GM19395 (cell line): ENCODE measurements around the gene INSYN1.

Experiments
- ATAC-seq: cut with Tn5 transposase; IDR thresholded peaks from one replicate; pipeline ENCODE4 v1.9.1; 2021; ENCODE audit warnings: mild to moderate bottlenecking, moderate library complexity; ENCODE audit not compliant: unreplicated experiment

Gene INSYN1

DNA sequence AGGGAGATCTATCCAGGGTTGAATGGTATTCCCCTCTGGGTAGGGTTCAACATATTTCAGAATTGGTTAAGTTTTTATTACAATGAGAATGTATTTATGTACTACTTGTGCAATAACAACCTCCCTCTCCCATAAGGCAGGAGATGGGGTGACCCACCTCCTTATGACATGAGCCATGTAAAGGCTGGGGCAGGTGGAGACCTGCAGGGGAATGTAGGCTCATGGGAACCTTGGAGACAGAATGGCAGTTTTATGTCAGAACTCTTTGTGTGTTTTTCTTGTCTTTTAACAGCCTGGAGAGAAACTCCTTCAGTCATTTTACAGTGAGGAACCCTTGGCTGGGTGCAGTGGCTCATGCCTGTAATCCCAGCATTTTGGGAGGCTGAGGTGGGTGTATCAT, 24.6 kb upstream of the INSYN1 start:
- ATAC-seq: no peak

DNA sequence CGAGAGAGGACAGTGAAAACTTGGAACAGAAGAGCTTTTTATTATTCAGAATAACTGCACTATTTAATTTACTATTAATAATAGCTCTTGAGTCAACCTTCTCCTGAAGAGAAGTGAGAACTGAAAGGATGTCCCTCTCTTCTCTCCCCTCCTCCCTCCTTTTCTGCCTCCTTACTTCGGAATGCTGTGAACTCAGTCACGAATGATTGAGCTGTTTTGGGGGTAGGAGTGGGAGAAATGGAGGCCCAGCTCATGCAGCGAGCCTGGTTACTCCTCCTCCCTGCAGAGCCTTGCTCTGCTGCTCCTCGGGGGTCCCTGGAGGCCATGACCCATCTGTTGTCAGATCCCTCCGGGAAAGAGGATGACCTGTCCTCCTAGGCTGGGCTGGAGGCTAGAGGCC, 20.3 kb upstream of the INSYN1 start:
- no peak for ATAC-seq

DNA sequence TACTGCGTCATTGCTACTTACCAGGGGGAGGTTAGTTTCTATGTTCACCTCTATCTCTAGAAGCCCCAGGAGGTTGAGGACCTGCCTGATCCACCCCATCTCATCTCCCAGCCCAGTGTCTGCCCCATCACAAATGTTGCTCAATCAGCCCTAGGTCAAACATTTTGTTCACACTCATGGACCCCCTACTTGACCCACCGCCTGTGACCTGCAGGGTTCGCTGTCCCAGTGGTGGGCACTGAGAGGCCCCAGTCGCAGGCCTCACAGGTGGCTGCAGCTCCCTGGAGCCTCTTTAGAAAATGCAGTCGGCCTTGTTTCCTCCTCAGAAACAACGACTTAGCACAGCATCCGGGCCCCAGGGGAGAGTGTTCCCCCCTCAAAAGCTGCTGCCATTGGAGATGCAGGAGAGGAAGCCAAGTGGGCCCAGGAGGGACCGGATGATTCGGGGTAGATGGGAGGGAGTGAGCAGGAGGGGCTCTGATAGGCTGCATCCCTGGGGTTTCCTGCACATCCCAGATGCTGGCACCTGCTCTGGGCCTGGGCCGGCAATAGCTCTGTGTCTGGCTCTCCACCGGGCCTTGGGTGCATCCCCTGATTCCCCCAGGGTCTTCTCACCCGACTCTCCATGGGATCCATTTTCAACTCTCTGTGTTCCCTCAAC, 18.4 kb upstream of the INSYN1 start:
- ATAC-seq: no peak

DNA sequence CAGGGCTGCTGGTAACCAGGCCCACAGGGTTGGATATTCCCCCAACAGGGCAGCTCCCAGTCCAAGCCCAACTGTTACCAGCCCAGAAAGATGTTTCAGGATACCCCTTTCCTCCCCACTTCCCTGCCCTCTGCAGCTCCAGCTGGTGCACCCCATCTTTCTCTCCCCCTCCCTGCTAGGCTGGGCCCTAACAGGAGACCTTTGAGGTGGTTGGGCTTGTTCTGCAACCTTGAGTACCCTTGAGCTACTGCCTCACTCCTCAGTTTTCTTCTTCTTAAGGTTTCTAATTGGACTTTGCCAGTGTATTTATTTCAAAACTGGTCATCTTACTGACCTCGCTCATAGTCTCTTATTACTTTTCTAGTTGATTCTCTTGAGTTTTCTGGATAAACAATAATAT, 16.9 kb upstream of the INSYN1 start:
- ATAC-seq: no peak

DNA sequence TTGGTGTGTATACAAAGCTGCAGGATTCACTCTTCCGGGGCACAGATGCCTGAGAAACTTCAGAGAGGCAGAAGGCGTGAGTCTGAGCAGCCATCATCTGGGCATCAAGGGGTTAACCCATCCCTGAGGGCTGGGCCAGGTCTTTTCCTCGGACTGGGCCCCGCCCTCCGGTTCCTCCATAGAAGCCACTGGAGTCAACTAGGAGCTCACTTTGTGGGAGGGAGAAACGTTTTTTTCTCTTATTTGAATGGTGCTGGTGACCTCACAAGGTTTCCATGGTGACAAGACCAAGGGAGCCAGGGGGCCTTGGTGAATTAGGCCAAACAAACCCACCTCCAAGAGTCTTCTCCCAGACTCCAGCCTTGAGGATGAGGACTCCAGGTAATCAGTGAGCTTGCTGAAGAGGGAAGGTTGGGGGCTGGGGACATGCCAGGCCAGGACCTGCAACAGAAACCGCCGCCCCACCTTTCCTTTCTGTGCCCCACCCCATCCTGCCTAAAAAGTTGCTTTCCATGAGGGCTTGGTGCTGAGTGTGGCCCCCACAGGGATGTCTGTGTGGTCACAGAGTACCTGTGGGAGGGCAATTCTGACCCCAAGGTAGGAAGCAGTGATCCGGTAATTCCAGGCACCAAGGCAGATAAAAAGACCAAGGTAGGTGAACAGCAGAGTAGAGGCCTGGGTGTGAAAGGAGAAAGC, 14.8 kb upstream of the INSYN1 start:
- no peak for ATAC-seq

DNA sequence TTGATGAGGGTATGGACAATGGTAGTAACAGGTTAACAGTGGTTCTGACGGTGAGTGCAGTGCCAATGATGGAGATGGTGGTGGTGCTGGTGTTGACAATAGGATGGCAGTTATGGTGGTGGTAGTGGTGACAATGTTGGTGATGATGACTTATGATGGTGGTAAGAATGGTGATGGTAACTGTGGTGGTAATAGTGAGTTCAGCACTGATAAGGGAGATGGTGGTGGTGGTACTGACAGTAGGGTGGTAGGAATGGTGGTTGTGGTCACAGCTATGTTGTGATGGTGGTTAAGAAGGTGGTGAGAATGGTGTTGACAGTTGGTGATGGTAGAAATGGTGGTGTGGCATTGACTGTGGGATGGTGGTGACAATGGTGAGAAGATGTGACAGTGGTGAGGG, 13.4 kb upstream of the INSYN1 start:
- no peak for ATAC-seq

DNA sequence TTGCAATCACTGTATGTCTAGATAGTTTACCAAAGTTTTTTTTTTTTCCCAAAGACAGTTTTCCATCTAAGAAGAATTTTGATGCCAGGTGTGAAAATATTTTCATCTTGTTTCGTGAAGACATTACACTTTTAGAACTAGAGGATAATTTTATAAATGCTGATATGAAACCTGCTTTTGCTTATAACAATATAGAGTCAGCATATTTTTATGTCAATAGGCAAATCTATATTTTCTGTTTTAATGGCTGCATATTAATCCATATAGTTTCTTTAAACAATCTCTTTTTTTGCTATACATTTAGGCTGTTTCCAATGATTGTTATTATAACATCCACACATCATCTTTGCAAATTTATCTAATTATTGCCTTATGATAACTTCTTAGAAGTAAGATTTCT, 12.6 kb upstream of the INSYN1 start:
- no peak for ATAC-seq

DNA sequence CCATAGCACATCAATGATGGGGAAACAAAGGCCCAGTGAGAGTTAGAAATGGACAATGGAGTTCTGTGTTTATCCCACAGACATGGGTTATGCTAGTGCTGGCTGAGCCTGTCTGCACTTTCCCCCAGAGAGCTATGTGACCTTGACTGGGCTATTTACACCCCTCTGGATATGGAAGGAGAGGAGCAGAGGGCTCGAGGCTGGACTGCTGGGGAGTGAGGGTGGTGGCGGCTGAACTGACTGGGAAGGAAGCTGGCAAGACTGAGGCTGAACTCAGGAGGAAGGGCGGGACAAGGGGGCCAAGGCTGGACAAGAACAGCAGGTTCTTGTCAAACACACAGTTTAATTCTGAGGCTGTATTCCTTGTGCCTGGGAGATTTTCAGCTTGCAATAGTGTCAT, 10.8 kb upstream of the INSYN1 start:
- ATAC-seq: no peak

DNA sequence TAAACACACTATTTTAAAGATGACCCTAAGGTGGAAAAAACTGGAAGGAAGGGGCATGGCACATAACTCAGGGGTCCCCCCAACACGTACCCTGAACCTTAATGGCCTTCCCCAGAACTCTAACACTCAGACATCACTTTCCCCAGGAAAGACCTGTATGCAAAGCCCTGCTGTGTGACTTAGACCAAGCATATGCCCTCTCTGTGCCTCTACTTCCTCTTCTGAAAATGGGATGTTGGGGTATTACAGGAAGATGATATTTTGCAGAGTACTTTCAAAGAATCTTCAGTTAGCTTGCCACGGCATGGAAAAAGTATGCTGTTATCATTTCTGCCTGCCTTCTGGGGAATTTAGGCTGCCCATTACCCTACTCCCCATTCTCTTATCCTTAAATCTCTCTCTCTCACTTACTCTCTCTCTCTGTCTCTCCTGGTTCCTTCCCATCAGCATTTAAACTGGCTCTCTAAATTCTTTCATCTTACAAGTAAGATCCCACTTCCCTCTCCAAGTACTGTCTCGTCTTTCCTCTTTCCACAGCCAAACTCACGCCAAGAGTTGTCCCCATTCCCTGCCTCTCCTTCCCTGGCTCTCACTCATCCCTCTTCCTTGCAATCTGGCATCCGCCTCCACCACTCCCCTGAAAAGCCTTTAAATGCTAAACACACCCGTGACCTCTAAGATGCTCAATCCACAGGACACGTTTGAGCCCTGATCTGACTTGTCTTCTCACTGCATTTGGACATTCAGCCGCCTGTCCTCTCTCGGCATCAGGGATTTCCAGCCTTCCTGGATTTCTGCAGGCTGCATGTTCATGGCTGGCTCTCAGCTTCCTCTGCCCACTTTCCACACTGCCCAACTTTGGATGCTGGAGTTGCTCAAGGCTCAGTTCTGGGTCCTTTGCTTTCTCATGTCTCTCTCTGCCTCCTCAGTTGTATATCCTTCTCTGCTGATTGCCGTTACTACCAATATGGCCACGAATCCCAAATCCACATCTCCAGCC, 7.5 kb upstream of the INSYN1 start:
- no peak for ATAC-seq

DNA sequence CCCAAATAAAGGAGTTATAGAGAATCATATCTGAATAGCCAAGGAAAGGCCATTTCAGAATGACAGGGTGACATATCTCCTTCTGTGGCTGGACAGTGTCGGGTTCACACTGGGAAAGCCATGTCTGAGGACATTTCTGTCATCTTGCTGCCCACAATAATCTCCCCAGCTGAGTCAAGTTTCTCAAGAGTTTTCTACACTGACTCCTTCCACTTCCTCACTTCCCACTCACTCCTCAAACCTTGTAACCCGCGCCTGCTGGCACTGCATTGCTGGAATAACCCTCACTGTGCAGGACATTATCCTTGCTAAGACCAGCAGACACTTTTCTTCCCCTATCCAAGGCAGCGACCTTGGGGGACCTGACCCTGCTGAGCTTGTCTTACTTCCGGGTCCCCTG, 5.3 kb upstream of the INSYN1 start:
- no peak for ATAC-seq

DNA sequence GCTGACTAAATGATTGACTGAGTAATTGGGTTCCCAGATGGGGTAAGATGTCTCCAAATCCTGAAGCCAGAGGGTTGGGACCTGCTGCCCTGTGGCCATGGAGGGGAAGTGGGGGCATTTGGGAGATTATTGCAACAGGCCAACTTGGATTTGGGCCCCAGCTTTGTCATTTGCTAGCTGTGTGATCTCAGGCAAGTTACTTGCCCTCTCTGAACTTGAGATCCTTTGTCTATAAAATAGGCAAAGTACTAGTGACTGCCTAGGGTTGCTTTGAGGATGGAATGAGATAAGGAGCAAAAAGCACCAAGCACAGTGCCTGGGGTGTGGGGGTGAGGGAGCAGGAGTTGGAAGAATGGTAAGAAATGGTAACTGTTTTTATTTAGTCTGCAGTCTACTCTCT, 4.4 kb upstream of the INSYN1 start:
- no peak for ATAC-seq

DNA sequence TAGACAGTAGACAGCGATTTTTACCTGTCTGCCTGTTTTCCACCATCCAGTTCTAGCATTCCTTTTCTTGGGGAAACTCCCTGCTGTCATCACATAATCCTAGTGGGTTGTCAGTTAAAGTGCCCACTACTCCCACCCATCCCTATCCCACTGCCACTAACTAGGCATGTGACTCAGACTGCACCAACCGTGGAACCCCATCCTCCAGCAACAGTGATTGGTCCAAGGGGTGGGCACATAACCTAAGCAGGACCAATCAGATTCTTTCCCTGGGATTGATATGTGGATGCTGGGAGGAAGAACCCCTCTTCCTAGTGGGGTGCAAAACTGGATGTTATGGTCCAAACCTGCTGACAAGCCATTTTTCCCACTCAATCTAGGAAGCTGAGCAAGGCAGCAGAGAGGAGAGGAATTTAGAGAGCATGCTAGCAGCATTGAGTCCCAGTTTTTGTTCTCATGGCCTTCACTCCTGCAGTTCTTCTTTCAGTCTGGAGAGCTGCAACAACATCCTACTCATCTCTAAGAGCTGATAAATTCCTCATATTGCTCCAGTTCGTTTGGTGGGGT, 3.9 kb upstream of the INSYN1 start:
- no peak for ATAC-seq

DNA sequence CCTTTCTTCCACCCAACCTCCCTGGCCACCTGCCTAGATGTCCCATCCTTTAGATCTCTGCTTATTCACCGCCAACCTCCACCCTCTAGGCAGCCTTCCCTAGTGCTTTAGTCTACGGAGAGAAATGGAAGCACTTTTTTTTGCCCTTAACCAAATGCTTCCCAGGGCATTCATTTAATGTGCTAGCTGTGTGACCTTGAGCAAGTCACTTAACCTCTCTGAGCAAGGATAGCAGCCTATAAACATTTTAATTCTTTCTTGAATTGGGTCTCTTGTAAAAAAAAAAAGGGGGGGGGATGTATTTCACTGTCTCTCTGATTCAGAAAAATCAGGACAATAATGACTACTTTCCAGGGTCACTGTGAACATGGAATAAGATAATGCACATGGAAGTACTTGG, 3.2 kb upstream of the INSYN1 start:
- ATAC-seq: no peak

DNA sequence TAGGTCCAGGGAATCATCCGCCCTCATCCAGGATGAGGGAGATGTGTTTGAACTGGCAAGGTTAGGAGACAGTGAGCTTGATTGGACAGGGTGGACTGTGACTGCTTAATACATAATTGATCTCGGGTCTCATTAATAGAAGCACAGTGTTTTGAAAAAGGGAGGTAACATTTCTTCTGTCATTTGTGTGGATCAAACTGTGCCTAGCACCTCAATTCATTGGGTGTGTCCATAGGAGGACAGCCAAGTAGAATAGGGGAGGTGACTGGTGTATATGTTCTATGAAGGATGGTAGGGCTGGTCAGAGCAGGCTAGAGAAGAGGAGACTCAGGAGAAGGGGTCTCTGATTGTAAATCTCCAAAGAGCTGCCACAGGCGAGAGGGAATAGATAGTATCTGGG, 2.8 kb upstream of the INSYN1 start:
- no peak for ATAC-seq

DNA sequence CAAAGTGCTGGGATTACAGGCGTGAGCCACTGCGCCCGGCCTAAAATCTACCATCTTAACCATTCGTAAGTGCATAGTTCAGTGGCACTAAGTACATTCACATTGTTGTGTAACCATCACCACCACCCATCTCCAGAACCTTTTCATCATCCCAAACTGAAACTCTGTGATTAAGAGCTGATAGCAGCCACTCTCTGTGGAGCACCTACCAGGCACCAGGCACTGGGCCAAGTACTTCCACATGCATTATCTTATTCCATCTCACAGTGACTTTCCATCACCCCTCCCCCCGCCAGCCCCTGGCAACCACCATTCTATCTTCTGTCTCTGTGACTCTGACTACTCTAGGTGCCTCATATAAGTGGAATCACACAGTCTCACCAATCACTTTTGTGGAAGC, 2.3 kb upstream of the INSYN1 start:
- no peak for ATAC-seq

DNA sequence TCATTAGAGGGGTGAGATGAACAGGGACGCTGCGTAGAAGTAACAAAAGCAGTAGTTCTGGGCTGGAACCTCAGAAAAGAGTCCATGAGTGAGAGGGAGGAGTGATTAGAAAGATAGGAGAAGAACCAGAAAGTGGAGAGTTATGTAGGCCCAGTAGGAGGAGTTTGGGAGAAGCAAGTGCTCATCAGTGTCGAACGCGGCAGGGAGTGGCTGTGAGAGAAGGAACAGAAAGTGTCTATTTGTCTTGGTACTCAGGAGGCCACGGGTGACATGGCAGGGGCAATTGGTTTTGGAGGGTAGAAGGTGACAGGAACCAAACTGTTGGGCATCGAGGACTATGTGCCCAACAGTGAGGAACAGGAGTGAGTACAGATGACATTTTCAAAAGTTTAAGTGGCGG, 1.3 kb upstream of the INSYN1 start:
- ATAC-seq: no peak

DNA sequence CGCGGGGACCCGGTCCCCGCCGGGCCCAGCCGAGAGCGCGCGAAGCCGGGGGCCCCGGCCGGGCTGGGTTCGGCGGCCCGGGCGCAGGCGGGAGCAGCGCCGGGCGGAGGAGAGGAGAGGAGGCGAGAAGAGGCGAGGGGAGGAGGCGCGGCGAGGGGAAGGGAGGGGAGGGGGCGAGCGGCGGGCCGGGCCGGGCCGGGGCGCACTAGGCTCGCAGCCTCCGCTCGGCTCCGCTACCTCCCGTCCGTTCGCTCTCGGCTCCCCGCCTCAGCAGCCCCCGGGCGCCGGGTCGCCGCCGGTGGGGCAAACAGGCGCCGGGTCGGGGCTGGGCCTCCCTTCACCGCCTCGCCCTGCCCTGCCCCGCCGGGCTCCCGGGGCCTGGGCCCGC, 351 bp downstream of the INSYN1 start:
- no peak for ATAC-seq

DNA sequence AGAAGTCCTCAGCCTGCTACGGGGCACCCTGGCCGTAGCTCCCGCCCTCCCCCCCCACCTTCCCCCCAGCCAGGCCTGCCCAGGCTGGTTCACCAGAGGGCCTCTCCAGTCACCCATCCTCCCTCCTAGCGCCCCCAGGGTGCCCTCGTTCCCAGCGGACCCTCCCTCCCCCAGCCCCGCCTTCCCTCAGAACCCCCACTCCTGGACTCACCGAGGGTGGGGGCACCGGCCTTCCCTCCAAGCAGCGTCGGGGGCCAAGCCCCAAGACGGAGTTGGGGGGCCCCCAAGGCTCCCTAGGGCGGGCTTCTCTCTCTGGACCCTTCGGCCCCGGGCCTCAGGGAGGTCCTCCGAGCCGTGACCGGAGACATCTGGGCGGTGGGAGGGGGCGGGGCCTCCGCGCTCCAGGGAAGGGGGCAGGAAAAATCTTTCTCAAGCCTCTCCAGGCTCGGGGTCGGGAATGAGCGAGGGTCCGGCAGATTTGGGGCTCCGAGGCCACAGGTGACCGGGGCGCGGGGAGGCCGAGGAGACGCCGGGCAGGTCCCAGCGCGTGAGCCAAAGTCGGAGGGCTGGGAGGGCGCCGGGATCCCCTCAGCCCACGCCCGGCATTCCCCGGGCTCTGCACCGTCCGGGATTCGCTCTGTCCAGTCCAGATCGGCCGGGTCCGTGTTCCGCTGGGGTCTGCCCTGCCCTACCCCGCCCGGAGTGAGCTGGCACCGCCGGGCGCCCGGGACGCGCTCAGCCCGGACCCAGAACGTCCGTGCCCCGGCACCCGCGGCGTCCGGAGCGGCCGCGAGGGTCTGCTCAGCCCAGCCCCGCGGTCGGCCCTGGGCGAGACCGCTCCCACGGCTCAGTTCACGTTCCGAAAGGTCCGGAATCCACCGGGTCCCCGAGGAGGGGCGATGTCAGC, 999 bp downstream of the INSYN1 start:
- no peak for ATAC-seq

DNA sequence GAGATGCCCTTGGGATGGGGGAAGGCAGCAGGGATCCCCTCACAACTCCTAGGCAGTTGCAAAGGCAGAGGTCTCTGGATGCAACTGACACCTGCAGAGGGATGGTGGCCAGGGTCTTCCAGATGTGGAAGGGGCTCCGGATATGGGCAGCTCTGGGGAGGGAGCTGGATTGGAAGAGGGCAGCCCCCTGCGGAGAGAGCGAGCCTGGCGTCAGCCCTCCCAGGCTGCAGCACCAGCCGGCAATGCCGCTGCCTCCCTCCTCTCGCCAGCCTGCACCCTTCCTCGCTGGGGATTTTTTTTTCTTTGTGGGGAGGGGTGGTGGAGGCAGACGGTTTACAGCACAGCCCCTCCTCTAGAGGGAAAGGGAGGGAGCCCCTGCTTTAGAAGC, 1.6 kb downstream of the INSYN1 start:
- ATAC-seq: no peak

DNA sequence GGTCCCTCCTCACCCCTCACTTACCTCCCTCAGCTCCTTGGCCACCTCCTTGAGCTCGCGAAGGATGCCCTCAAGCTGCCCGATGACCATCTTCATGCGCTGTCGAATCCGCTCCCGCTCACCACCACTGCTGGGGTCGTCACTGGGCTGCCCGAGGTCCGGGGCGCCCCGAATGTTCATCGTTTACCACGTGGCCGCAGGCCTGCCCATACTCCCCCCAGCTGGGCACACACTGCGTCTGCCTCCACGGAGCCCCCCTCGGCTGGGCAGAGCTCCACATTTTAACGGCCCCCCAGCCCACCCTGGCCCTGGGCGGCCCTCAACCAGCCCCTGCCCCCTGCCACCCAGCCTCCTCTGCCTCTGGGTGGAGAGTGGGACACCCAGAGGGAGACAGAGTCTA, 2.2 kb downstream of the INSYN1 start:
- ATAC-seq: no peak
